Retina (tissue), 1 donor: ENCODE measurements around the gene CDK4.
A peak's percentile ranks its signal among the peaks of the same experiment; 100 is the strongest.

Source experiments
- DNase-seq: peaks from one replicate; pipeline ENCODE4 v3.0.0-alpha.2; 2016

The CDK4 gene

GRCh38 chr12:57771236-57771872, 19.2 kb upstream of the CDK4 start:
- no peak for DNase-seq

- no peak for DNase-seq
Observed at GRCh38 chr12:57770734-57771133, 18.6 kb upstream of the CDK4 start.

- no peak for DNase-seq
Observed at GRCh38 chr12:57769594-57769993, 17.5 kb upstream of the CDK4 start.

- DNase-seq, result no peak
Observed at GRCh38 chr12:57767876-57768275, 15.8 kb upstream of the CDK4 start.

GRCh38 chr12:57767305-57767698, 15.2 kb upstream of the CDK4 start:
- DNase-seq, result no peak

- DNase-seq, result peak; percentile 50
Observed at GRCh38 chr12:57766464-57767304, 14.6 kb upstream of the CDK4 start, which contains the start of gene CYP27B1. Gene CYP27B1, minus strand, starts transcription at chr12:57767078. Its CDS starts 37 bp downstream, at chr12:57767041.

- peak; percentile 37 for DNase-seq
Observed at GRCh38 chr12:57765698-57766463, 13.8 kb upstream of the CDK4 start.

GRCh38 chr12:57765003-57765697, 13.0 kb upstream of the CDK4 start:
- peak; percentile 73 for DNase-seq

GRCh38 chr12:57764662-57765002, 12.5 kb upstream of the CDK4 start:
- no peak for DNase-seq

- no peak for DNase-seq
Observed at GRCh38 chr12:57763881-57764661, 12.0 kb upstream of the CDK4 start.

GRCh38 chr12:57762463-57762862, 10.4 kb upstream of the CDK4 start:
- DNase-seq, result no peak

GRCh38 chr12:57761391-57761998, 9.4 kb upstream of the CDK4 start:
- DNase-seq, result no peak

- no peak for DNase-seq
Observed at GRCh38 chr12:57760347-57760982, 8.4 kb upstream of the CDK4 start.

- no peak for DNase-seq
Observed at GRCh38 chr12:57759360-57759980, 7.4 kb upstream of the CDK4 start.

GRCh38 chr12:57758552-57759359, 6.6 kb upstream of the CDK4 start:
- no peak for DNase-seq

GRCh38 chr12:57757771-57758170, 5.7 kb upstream of the CDK4 start:
- DNase-seq, result no peak

GRCh38 chr12:57756406-57757341, 4.6 kb upstream of the CDK4 start:
- DNase-seq, result peak; percentile 61
